Thymus (tissue), 11 donors: ENCODE measurements around the gene GSC2. TPM values are rescaled to one million over a fixed set of nuclear protein-coding genes. Genes with fewer than 3 reads are reported as not detected.
A peak's percentile ranks its signal among the peaks of the same experiment; 100 is the strongest.

Source experiments
- DNase-seq, 9 donors: peaks; one replicate each; pipeline ENCODE4 v3.0.0-alpha.2; 2013; ENCODE audit warnings: low spot score in 9 of 9, low read depth in 6 of 9, missing footprints in 1 of 9
- H3K27ac ChIP-seq, 2 donors: one replicate each; pipeline ENCODE4 v1.5.1; 2013; ENCODE audit warnings: control low read depth in 1 of 2, low read depth in 1 of 2, low read length in 1 of 2, mild to moderate bottlenecking in 1 of 2, moderate library complexity in 1 of 2
- H3K27me3 ChIP-seq, 2 donors: one replicate each; pipeline ENCODE4 v1.5.1; 2013; ENCODE audit warnings: low read length in 1 of 2; ENCODE audit not compliant: control insufficient read depth in 2 of 2, insufficient read depth in 1 of 2
- H3K36me3 ChIP-seq, 2 donors: one replicate each; pipeline ENCODE4 v1.5.1; 2013; ENCODE audit warnings: low read length in 1 of 2, mild to moderate bottlenecking in 1 of 2, moderate library complexity in 1 of 2; ENCODE audit not compliant: control insufficient read depth in 2 of 2, insufficient read depth in 2 of 2
- H3K4me1 ChIP-seq, 2 donors: one replicate each; pipeline ENCODE4 v1.5.1; 2013; ENCODE audit warnings: low read length in 2 of 2; ENCODE audit not compliant: control insufficient read depth in 2 of 2, insufficient read depth in 2 of 2
- H3K4me3 ChIP-seq, 2 donors: one replicate each; pipeline ENCODE4 v1.5.1; 2013; ENCODE audit warnings: low read length in 2 of 2, control low read depth in 1 of 2, mild to moderate bottlenecking in 1 of 2
- H3K9me3 ChIP-seq, 2 donors: one replicate each; pipeline ENCODE4 v1.5.1; 2013; ENCODE audit warnings: low read length in 1 of 2, mild to moderate bottlenecking in 1 of 2; ENCODE audit not compliant: control insufficient read depth in 2 of 2, insufficient read depth in 1 of 2
- WGBS: extraction: QIAGEN DNeasy Blood & Tissue Kit; methylation state at CpG from one replicate; pipeline ENCODE4 v1.1.7; 2013; 5-methylcytosine and 5-hydroxymethylcytosine counted together
- polyA plus RNA-seq: library from polyadenylated mRNA; stranded (reverse); fragments of 200-250 nt; gene quantifications from one replicate; pipeline ENCODE4 v1.2.3, GENCODE V29; 2013
- total RNA-seq: library from RNA; stranded (reverse); fragments of 120-200 nt; gene quantifications from one replicate; pipeline ENCODE4 v1.2.4, GENCODE V29; 2013
- donor health status: healthy.

The GSC2 gene
- total and polyA plus RNA-seq, 2 donors, result not detected

DNA sequence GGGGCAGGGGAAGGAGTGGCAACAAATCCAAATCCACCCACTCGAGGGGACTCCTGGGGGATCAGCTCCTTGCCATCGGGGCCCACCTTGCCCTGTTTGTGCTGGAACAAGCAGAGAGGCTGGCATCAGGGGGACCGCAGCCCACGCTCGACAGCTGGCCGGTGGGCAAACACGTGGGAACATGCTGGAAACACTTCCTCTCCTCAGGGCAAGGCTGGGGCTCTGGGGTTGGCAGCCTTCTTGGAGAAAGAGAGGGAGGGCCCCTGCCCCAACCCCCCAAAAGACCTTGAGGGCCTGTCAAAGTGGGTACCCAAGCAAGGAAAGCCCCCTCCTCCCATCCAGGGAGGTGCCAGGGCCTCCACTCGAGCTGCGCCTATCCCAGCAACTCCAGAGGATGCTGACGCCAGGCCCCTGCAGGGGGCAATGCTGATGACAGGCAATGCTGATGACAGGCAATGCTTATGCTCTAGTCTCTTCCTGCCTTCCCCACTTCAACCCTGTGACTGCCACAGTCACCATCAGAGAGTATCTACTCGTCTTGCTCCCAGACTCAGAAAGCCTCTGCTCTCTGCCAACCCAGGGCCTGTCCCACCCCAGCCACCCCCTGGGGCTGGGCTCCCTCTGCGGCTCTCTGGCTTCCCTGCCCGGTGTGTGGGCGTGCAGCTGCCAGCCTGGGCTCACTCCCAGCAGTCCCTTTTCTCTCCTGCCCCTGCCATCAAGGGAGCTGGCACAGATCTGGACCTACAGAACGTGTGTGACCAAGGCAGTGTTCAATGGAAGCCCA, 11.7 kb downstream of the GSC2 start:
- 98% methylated on average over 15 of the region's 15 CpGs for WGBS
- no peak for DNase-seq

GRCh38 chr22:19137384-19138216, 12.5 kb downstream of the GSC2 start:
- 98% methylated on average over 11 of the region's 11 CpGs for WGBS
- no peaks in the 10 kb centered on the region for H3K9me3 ChIP-seq
- H3K27me3 ChIP-seq, result no peaks in the 10 kb centered on the region
- no peak overlapping the region for H3K4me3 ChIP-seq
- no peaks in the 10 kb centered on the region for H3K4me1 ChIP-seq
- H3K36me3 ChIP-seq, result peaks cover 84 to 97% of the 10 kb centered on the region in 2 donors
- no peak for DNase-seq
- no peak overlapping the region for H3K27ac ChIP-seq

More for the DNA sequence above, 11.7 kb downstream of the GSC2 start:
- Histone ChIP-seq H3K36me3 (peaks cover 78 to 89% of the 10 kb centered on the region in 2 donors), H3K4me3 (no peak overlapping the region), H3K4me1 (peaks cover 3 to 4% of the 10 kb centered on the region in 2 donors), H3K9me3 (no peaks in the 10 kb centered on the region), H3K27ac (peak overlapping the region in 1 of 2 donors; percentile 8), H3K27me3 (no peaks in the 10 kb centered on the region)

DNA sequence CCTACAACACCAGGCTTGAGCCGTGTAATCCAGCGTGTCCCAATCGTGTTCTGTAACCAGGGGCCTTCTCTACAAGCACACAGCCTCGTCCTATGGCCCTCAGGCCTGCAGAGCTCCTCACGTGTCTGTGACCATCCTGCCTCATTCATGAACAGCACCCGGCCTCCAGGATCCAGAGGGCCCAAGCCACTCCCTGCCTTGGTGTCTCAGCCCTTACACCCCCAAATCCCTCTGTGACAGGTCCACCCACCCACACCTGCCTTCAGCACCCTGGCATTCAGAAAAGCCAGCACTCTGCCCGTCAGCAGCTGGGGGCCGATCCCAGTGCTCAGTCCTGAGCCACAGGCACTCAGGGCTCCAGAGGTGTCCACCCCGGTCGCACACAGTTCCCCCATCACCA, 13.2 kb downstream of the GSC2 start:
- H3K4me3 ChIP-seq, result no peak overlapping the region
- no peaks in the 10 kb centered on the region for H3K9me3 ChIP-seq
- H3K27ac ChIP-seq, result no peak overlapping the region
- no peaks in the 10 kb centered on the region for H3K27me3 ChIP-seq
- DNase-seq, result no peak
- 97% methylated on average over 10 of the region's 10 CpGs for WGBS
- H3K36me3 ChIP-seq, result peaks cover 80 to 96% of the 10 kb centered on the region in 2 donors
- H3K4me1 ChIP-seq, result no peaks in the 10 kb centered on the region

- H3K27ac ChIP-seq, result no peak overlapping the region
- no peak overlapping the region for H3K4me3 ChIP-seq
- no peaks in the 10 kb centered on the region for H3K4me1 ChIP-seq
- no peak for DNase-seq
- WGBS, result 92% methylated on average over 18 of the region's 18 CpGs
- peaks cover 60 to 86% of the 10 kb centered on the region in 2 donors for H3K36me3 ChIP-seq
- H3K27me3 ChIP-seq, result no peaks in the 10 kb centered on the region
- H3K9me3 ChIP-seq, result no peaks in the 10 kb centered on the region
These were observed 15.2 kb downstream of the GSC2 start for GRCh38 chr22:19134874-19135273.

DNA sequence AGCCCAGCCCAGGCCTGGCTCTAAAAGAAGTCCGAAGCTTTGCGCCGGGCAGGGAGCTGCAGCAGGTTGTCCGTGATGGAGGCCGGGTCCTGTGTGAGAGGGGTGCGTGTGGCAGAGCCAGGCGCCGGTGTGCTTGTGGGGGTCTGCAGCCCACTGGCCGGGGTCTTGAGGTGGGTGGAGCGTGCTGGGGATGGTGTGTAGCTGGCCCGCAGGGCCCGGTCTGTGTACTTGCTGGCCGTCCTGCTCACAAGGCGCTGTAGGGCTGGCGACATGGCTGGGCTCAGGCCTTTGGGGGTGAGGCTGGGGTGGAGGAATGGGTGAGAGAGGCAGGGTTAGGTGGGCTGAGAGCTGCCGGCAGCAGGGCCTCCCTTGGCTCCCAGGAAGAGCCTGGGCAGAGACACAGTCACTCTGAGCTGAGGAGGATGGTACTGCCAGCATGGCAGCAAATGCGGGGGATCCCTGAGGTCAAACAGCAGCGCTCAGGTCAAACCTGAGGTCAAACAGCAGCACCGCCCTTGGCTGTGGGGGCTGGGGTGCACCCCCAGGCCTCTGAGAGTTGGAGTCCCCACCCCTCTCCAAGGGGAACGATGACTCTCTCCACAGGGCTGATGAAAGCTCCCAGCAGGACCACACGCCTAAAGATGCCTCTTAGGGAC, 15.8 kb downstream of the GSC2 start:
- Histone ChIP-seq H3K9me3 (no peaks in the 10 kb centered on the region), H3K27ac (no peak overlapping the region), H3K36me3 (peaks cover 55 to 80% of the 10 kb centered on the region in 2 donors), H3K4me3 (no peak overlapping the region), H3K27me3 (no peaks in the 10 kb centered on the region), H3K4me1 (no peaks in the 10 kb centered on the region)
- WGBS, result 98% methylated on average over 21 of the region's 21 CpGs
- DNase-seq, result no peak

- peaks cover 47 to 73% of the 10 kb centered on the region in 2 donors for H3K36me3 ChIP-seq
- H3K4me1 ChIP-seq, result no peaks in the 10 kb centered on the region
- WGBS, result 99% methylated on average over 13 of the region's 13 CpGs
- H3K27ac ChIP-seq, result no peak overlapping the region
- no peak overlapping the region for H3K4me3 ChIP-seq
- H3K9me3 ChIP-seq, result no peaks in the 10 kb centered on the region
- H3K27me3 ChIP-seq, result no peaks in the 10 kb centered on the region
- no peak for DNase-seq
These were observed 16.5 kb downstream of the GSC2 start for GRCh38 chr22:19133561-19133960.

- no peaks in the 10 kb centered on the region for H3K27me3 ChIP-seq
These were observed 17.2 kb downstream of the GSC2 start for GRCh38 chr22:19132693-19133400.

DNA sequence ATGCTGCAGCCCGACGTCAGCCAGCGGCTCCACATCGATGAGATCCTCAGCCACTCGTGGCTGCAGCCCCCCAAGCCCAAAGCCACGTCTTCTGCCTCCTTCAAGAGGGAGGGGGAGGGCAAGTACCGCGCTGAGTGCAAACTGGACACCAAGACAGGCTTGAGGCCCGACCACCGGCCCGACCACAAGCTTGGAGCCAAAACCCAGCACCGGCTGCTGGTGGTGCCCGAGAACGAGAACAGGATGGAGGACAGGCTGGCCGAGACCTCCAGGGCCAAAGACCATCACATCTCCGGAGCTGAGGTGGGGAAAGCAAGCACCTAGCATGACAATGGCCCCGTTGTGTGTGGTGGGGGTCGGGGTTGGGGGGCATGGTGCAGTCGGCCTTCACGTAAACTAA, 17.9 kb downstream of the GSC2 start:
- no peaks in the 10 kb centered on the region for H3K9me3 ChIP-seq
- H3K4me3 ChIP-seq, result no peak overlapping the region
- H3K27ac ChIP-seq, result no peak overlapping the region
- WGBS, result 97% methylated on average over 20 of the region's 20 CpGs
- H3K36me3 ChIP-seq, result peaks cover 33 to 59% of the 10 kb centered on the region in 2 donors
- no peaks in the 10 kb centered on the region for H3K4me1 ChIP-seq
- H3K27me3 ChIP-seq, result no peaks in the 10 kb centered on the region
- no peak for DNase-seq

More at GRCh38 chr22:19132693-19133400, 17.2 kb downstream of the GSC2 start:
- Histone ChIP-seq H3K36me3 (peaks cover 40 to 66% of the 10 kb centered on the region in 2 donors), H3K4me1 (no peaks in the 10 kb centered on the region), H3K27ac (no peak overlapping the region), H3K9me3 (no peaks in the 10 kb centered on the region), H3K4me3 (no peak overlapping the region)
- WGBS, result 97% methylated on average over 9 of the region's 9 CpGs
- no peak for DNase-seq
